ENCODE results near the gene SH3BGRL2.
"Not testable (repeated sequence)": the region's sequence is repeated elsewhere in the genome, so short reads cannot be mapped to it uniquely, and the experiment has no call there.

SH3BGRL2 gene

DNA sequence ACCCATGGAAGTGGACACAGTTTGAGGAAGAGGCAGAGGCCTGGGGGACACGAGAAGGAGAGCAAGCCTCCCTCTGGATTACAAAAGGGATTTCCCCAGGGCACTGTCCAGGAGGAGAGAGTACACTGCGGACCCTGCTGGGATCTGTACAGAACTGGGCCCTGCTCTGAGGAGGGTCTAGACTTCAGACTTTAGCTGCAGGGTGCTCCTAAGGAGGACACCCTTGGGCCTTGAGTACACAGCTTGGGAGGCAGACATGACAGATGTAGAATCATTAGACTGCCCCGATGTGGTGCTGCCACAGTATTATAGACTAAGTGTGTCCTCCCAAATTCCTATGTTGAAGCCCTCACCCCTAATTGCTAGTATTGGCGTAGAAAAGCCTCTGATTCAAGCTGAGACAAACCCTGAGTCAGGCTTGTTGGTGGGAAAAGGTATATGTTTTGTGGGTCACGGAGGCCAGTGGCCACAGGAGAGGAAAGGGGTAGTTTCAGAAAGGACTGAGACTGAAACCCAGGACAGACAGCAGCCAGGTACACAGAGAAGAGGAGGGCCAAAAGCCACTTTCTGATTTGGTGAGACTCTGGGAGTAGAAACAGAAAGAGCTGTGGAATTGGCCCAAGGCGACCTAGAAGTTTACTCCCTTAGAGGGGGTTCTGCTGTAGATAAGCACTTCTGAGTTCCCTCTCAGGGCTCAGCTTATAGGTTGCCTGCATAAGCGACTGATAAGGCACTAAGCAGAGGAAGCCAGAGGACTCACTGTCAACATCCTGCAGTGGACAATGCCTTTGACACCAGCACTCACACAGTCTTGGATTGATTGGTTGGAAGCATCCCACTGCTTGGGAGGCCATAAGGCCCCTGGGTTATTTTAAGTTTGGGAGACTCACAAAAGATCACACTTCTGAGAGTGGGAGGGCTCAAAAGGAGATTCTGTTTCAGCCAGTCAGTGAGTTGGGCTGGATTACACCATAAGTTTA lies 16.5 kb upstream of the SH3BGRL2 start:
- no peak for DNase-seq

DNA sequence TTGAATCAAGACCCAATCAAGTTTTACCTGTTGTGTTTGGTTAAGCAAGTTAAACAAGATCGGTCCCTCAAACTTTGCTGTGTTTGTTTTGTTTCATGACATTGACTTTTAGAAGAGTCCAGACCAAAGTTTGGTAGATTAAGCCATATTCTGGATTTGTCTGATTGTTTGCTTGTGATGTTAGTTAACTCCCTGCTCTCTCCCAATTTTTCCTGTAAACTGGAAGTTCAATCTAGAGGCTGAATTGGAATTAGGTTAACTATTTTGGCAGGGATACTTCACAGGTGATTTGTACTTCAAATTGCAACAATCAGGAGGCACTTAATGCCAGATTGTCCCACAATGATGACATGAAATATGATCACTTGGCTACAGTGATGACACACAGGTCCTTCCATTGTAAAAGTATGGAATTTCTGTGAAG lies 13.6 kb upstream of the SH3BGRL2 start:
- DNase-seq: no peak

DNA sequence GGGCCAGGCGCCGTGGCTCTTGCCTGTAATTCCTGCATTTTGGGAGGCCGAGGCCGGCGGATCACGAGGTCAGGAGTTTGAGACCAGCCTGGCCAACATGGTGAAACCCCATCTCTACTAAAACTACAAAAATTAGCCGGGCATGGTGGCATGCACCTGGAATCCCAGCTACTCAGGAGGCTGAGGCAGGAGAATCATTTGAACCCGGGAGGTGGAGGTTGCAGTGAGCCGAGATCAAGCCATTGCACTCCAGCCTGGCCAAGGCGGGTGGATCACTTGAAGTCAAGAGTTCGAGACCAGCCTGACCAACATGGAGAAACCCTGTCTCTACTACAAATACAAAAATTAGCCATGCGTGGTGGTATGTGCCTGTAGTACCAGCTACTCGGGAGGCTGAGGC lies 12.7 kb upstream of the SH3BGRL2 start:
- DNase-seq: not testable (repeated sequence)

DNA sequence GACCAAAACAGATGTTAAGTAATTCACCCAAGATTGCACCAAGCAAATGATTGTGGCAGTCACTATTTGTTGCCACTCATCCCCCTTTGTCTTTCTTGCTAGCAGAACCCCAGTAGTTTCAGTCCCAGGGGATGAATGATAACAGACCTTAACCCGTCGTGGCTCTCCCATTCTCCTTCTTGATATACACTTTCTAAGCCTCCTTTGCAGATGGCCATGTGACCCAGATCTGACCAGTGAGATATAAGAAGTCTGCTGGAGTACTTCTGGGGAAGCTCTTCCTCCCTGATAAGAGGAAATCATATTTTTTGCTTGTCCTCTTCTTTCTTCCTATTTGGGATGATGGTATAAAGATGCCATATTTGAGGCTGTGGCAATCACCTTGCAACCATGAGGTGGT lies 9.6 kb upstream of the SH3BGRL2 start:
- DNase-seq: no peak

DNA sequence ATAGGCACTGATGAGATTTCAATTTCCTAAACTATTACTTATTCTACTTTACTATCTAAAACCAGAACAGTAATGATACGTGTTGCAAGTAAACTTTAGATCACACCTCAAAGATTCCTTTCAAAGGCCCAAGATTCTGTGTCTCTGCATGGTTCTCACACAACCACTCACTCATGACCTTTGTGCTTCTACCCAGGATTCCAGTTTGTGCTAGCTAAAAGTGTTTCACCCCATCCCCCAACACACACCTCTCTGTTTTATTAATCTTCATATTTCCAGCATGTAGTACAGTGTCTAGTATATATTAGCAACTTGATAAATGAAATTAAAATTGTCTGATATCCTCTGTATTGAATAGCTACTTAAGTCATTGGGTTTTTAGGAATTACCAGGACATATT lies 8.8 kb upstream of the SH3BGRL2 start:
- no peak for DNase-seq

DNA sequence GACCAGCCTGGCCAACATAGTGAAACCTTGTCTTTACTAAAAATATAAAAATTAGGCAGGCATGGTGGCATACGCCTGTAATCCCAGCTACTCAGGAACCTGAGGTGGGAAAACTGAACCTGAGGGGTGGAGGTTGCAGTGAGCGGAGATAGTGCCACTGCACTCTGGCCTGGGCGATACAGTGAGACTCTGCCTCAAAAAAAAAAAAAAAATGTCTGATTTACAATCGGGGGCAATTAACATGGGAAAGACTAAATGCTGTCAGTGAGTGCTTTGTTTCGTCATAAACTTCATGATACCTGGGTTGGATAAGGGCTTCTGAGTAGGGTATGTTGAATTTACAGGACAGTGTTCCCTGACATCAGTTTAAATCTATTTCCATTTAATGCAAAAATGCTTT lies 8.0 kb upstream of the SH3BGRL2 start:
- DNase-seq: no peak

DNA sequence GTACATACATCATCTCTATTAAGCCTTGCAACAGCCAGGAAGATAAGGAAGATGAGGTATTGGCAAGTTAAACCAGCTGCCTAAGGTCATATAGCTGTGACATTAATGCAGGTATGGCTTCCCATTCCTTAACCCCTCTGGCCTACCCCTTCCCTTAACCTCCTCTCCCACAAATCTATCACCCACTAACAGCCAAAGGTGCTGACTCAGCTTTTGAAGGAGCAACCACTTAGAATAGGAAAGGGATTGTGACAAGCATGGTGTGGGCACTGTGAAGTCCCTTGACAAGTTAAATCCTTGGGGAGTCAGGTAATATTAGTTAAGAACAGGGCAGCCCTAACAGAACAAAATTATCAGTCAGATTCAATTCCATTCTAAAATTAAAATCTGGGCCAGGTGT lies 5.4 kb upstream of the SH3BGRL2 start:
- no peak for DNase-seq

DNA sequence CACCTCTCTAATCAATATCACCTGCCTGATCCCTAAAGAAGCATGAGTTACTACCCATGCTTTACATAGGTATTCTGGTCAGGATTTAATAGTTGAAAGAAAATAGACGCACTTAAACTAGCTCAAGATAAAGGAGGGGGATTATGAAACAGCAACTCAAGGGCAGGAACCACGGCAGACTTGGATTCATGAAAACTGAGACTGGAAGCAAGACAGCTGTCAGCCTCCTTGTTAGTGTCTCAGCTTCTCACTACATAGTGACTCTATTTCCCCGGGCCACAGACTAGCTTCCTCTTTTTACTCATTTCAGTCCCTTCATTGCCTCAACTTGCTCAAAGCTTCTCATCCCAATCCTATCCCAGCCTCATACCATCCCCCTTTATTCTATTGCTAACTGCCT lies 4.3 kb upstream of the SH3BGRL2 start:
- no peak for DNase-seq

DNA sequence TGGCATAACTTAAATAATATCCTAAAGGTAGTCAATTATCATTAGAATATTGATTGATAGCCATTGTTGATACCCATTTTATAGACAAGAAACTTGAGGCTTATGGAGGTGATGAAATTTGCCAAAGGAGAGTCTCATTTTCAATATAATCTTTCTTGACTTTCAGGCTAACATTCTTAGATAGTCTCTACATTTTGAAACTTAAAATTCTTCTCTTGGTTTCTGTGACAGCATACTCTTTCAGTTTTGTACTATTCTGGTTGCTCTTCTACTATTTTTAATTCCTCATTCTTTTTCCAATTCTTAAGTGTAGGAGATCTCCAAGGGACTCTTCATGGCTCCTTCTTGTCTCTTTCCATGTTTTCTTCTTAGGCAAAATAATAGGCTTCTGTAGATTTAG lies 3.7 kb upstream of the SH3BGRL2 start:
- DNase-seq: no peak

DNA sequence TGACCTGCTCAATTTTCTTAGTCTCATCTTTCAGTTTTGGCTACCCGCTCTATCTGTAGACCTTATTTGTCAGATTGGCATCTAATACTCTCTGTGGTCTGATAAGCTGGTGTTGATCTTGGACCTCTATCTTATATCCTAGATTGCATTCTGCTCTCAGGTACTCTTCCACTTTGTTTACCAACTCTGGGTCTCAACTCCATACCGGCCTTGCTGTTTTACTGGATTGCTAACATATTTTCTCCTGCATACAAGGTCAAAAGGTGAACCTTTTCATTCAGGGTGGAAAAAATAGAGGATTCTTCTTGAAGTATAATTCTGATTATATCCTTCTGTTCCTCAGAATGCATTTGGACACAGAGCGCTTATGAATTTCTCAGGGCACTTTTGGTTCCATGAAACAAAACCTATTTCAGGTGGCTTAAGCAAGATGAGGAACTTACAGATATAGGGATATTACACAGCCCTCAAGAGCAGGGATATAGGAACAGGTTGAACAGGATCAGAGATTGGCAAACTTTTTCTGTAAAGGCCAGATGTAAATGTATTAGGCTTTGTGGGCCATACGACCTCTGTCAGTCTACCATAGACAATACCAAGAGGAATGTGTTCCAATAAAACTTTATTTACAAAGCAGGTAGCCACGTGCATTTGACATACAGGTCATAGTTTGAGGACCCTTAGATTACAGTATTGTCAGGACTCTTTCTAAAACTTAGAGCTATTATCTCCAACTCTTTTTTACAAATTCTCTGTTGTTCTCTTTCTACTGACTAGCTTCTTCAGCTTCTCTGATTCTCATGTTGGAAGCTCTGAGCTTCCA lies 2.5 kb upstream of the SH3BGRL2 start:
- DNase-seq: no peak

DNA sequence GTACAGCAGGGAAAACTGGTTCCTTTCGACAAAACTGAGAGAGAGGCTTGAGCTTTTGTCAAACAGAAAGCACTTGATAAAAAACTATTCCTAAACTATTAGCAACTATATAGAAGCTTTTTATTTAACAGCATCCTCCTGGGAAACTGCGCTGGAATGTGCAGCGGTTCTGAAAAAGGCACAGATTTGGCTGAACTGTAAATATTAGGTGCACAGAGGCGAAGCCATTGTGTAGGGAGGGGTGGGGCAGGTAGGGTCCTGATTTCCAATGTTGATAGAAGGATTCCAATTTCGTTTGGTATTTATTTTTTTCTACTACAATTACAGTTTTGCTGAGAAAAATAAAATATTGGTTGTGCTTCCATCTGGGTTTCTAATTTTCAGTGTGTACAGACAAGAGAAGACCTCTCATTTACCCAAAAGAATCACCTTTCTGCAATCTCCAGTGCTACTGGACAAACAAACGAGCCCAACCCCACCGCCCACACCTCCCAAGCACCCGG lies 698 bp upstream of the SH3BGRL2 start:
- DNase-seq: no peak

DNA sequence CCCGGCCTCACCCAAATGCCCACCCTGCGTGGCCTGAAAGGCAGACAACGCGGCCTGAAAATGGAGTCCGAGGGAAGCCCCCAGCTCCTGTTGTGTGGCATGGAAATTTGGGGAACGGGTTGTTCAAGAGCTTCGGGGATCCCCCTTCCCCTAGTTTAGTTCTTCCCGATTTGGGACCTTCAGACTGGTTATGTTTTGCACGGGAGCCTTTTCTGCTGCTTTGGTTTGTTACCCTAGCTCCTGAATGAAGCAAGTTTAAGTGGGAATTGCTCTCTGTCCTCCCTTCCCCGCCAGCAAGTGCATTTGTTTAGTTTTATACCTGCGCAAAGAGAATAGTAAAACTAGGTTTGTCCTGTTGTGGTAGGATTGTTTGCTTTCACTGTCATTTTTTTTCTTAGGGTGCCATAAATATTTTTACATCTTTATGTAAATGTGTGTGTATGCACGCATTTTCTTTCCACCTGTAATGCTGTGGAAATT lies 604 bp downstream of the SH3BGRL2 start:
- DNase-seq: no peak

DNA sequence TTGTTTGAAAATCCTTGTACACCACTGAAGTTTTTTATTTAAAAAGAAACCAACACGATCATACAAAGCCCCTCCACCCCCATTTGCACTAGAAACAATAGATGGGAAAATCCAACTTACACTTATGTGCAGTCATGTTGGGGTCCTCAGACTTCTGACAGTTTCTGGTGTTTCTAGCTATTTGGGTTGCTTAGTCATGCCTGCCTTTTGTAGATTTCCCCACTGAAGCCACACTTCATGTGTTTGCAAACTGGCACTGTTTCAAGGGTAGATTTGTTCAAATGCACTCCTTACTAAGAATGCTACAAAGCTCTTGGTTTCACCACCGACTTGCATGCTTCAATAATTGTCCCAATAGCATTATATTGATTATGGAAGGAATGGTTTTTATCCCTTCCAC lies 1.5 kb downstream of the SH3BGRL2 start:
- no peak for DNase-seq

DNA sequence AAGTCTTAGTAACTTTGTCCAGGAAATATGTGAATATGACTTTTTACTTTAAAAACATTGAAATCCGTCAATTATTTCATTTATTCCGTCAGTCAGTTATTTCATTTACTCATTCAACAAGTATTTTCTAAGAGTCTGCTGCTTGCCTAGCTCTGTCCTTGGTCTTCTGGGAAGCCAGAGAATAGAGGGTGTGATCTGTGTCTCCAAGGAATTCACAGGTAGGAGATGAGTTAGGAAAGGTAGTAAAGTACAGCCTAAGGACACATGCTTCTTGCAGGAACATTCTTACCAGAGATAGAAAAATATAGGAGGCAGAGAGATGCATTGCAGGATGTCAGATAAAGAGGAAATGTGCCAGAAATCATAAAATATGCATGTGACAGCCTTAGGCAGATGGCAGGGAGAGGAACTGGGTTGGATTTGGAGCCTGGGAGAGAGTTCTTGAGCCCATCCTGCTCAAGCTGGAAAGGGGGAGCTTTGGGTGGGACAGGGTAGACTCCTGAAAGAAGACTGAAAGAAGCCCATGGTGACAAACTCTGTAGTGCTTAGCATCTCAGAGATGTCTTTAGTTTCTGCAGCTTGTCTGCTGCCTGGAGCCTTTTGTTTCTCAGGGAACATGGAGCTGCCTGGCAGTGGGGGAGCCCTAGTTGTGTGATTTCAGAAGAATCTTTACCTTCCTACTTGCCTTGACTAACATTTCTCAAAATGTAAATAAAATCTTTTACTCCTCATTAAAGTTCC lies 3.5 kb downstream of the SH3BGRL2 start:
- no peak for DNase-seq

DNA sequence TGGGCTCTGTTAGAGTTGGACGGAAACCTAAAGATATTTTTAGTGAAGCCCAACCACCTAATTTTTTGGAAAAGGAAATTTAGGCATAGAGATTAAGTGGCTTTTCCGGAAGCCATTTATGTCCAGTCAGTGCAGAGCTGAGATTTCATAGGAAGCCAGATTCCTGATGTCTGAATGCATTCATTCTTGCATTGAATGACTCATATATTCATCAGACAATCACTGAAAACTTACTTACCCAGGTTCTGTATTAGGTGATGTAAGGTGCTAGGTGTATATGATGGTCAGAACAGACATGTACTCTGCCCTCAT lies 4.1 kb downstream of the SH3BGRL2 start:
- DNase-seq: no peak

DNA sequence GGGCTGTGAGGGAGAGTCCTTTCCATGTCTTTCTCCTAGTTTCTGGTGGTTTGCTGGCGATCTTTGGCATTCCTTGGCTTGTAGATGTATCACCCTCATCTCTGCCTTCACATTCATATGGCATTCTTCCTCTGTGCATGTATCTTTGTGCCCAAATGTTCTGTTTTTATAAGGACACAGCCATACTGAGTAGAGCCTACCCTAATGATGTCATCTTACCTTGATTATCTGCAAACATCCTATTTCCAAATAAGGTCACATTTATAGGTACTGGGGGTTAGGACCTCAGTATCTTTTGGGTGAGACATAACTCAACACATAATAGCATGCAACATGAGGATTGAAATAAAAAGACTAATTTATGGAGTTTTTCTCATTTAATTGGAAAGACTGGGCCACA lies 5.5 kb downstream of the SH3BGRL2 start:
- DNase-seq: no peak

DNA sequence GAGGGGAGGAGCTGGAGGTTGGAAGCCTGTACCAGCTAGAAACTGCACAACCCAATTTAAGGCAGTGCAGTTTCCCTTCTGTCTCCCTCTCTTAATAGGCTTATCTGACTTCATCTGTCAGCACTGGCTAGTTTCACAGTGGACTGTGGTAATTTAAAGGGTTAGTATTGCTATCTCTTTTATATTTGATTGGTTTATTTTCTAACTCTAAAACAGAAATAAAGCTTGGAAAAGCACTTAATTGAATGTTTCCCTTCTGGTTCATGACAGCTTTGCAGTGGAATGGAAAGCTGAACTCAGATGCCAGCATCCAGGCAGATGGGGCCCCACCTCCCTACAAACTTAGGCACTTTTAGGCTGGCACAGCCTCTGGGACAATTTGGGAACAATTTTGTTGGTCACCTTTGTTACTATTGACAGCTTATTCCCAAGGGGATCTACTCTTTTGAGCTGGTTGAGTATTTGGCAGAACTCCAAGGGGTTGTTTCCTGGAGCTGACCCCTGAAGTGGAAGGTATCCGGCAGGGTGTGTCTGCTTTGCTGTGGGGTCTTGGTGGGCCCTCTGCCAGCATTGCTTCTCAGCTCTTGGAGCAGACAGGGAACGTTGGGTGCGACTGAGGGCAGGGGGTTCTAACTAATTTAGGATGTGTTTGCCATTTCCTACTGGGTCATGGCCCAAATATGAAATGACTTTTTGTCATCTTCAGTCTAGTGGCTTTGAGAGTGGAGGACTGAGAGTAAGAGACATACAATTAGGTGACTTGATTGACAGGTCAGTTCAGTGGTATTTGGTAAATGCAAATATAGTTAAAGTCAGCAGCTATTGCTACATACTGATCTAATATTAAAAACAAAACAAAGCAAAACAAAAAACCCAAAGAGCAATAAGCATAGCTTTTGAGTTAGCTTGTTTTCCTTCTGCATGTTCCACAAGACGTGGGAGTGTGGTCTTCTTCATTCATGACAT lies 9.3 kb downstream of the SH3BGRL2 start:
- no peak for DNase-seq

DNA sequence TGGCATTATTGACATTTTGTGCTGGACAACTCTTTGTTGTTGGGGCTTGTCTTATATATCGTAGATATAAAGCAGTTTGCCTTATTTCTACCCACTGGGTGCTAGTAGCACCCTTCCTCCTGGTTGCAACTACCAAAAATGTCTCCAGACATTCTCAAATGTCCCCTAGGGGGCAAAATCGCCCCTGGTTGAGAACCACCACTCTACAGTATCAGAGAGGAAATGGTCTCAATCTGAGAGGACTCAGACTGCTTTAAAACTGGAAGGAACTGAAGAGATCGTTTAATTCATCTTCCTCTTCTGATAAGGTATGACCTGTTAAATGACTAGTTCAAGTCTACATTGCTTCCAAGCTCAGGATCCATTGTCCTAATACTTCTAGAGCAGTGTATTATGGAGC lies 14.9 kb downstream of the SH3BGRL2 start:
- DNase-seq: no peak

DNA sequence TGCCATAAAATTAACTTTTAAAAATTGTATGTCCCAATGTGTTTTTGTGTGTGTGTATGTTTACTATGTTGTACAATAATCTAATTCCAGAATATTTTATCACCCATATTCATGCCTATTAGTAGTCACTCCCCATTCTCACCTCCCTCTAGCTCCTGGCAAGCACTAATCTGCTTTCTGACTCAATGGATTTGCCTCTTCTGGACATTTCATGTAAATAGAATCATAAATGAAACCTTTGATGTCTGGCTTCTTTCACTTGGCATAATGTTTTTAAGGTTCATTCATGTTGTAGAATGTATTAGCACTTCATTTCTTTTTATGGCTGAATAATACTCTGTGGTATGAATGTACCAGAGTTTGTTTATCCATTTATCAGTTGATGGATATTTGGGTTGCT lies 15.4 kb downstream of the SH3BGRL2 start:
- no peak for DNase-seq

DNA sequence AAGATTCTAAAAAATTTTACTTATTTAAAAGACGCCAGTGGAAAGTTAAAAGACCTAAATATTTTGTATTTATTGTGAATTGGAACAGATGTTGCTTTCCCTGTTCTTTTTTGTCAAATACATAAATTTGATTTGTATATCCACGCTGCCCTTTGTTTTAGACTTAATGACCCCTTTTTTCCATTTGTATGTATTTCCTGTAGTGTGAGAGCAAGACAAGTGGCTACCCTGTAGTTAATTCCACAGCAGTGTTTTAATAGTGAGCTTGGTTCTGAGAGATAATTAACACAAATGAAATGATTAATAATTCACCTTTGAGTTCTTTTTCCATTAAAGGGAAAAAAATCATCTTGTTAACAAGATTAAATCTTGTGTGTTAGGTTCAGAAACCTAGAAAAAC lies 16.6 kb downstream of the SH3BGRL2 start:
- DNase-seq: no peak

DNA sequence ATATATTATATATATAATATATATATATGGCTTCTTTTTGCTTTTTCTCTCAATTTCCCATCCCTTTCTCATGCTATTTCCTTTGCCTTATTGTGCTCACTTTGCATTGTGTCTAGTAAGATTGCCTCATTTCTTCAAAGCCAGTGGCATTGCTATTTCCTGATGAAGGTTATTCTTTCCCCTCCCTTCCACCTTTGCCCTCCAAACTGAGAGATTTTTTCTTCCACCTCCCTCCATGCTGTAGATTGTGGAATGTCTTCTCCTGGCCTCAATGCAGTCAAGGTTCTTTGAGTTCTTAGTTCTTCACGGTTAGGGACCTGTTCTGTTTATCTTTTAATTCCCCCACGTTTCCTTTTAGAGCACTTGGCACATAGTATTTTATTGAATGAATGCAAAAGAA lies 17.2 kb downstream of the SH3BGRL2 start:
- DNase-seq: no peak

DNA sequence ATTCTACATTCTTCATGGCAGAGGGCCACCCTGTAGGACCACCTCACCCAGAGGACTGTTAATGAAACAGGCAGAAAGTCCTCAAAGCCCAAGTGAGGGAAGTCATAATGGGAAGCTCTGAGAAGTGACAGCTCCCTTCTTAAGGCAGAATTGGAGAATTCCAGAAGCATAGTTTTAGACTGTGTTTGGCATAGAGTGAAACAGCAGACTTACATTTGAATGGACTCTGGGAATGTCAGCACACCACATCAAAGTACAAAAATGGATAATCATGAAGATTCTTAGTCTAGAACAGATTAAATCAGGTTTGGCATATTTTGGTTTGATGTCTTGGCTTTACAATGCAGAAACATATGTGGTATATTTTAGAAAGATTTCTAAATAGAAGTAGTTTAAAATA lies 17.9 kb downstream of the SH3BGRL2 start:
- no peak for DNase-seq
